Dendritic cell treated with granulocyte-macrophage colony-stimulating factor and Interleukin-4, amounts not matched to agents 40 ng/mL and 50 ng/mL, for 4 days (primary cell): ENCODE results near the gene PDE6G.
"Not testable (repeated sequence)": the region's sequence is repeated elsewhere in the genome, so short reads cannot be mapped to it uniquely, and the experiment has no call there.

Source experiments
- H3K27ac Mint-ChIP-seq: one replicate; pipeline ENCODE4 v1.8.0; 2022; ENCODE audit warnings: mild to moderate bottlenecking, mixed read lengths
- H3K27me3 Mint-ChIP-seq: one replicate; pipeline ENCODE4 v1.8.0; 2022; ENCODE audit warnings: mild to moderate bottlenecking, mixed read lengths
- H3K36me3 Mint-ChIP-seq: one replicate; pipeline ENCODE4 v1.8.0; 2022; ENCODE audit warnings: low read depth, mixed read lengths
- H3K4me1 Mint-ChIP-seq: one replicate; pipeline ENCODE4 v1.8.0; 2022; ENCODE audit warnings: low read depth, mixed read lengths
- H3K4me3 Mint-ChIP-seq: one replicate; pipeline ENCODE4 v1.8.0; 2022; ENCODE audit warnings: mild to moderate bottlenecking, moderate library complexity, mixed read lengths
- H3K9me3 Mint-ChIP-seq: one replicate; pipeline ENCODE4 v1.8.0; 2022; ENCODE audit warnings: mixed read lengths
- intact Hi-C: fragments of 100-400 bp; cut with micrococcal nuclease; formaldehyde crosslinking; loops from one replicate; pipeline ENCODE4 v1.15.0; 2022

The PDE6G gene

GRCh38 chr17:81681672-81682071, 25.3 kb upstream of the PDE6G start:
- Mint-ChIP-seq H3K4me1 (peaks cover 34% of the 10 kb centered on the region), H3K27ac (no peak overlapping the region), H3K27me3 (no peaks in the 10 kb centered on the region), H3K36me3 (peaks cover 61% of the 10 kb centered on the region), H3K4me3 (no peak overlapping the region), H3K9me3 (no peaks in the 10 kb centered on the region)
- intact Hi-C loops: loop anchor here (1.0 kb wide), 1 partner anchor 21 kb away; no protein-coding TSS in a partner anchor

- Mint-ChIP-seq H3K27me3 (no peaks in the 10 kb centered on the region), H3K9me3 (no peaks in the 10 kb centered on the region), H3K4me3 (no peak overlapping the region), H3K36me3 (peaks cover 50% of the 10 kb centered on the region), H3K4me1 (peaks cover 29% of the 10 kb centered on the region), H3K27ac (no peak overlapping the region)
- intact Hi-C loops: no loop called here
These were observed 23.8 kb upstream of the PDE6G start for GRCh38 chr17:81680150-81680549.

- Mint-ChIP-seq H3K27ac (no peak overlapping the region), H3K27me3 (no peaks in the 10 kb centered on the region), H3K9me3 (no peaks in the 10 kb centered on the region), H3K4me1 (peaks cover 11% of the 10 kb centered on the region), H3K4me3 (no peak overlapping the region), H3K36me3 (peaks cover 68% of the 10 kb centered on the region)
- intact Hi-C loops: no loop called here
These were observed 20.6 kb upstream of the PDE6G start for GRCh38 chr17:81676906-81677305.

- H3K27ac Mint-ChIP-seq, H3K9me3 Mint-ChIP-seq, H3K4me3 Mint-ChIP-seq, H3K27me3 Mint-ChIP-seq, intact Hi-C loops: not testable (repeated sequence)
- Mint-ChIP-seq H3K4me1 (peaks cover 11% of the 10 kb centered on the region), H3K36me3 (peaks cover 68% of the 10 kb centered on the region)
These were observed 19.3 kb upstream of the PDE6G start for GRCh38 chr17:81675515-81676221.

- Mint-ChIP-seq H3K27ac (no peak overlapping the region), H3K27me3 (no peaks in the 10 kb centered on the region), H3K4me1 (peaks cover 14% of the 10 kb centered on the region), H3K4me3 (no peak overlapping the region), H3K36me3 (peaks cover 69% of the 10 kb centered on the region), H3K9me3 (no peaks in the 10 kb centered on the region)
- intact Hi-C loops: no loop called here
These were observed 17.4 kb upstream of the PDE6G start for GRCh38 chr17:81673561-81674258.

- Mint-ChIP-seq H3K36me3 (peaks cover 76% of the 10 kb centered on the region), H3K27me3 (no peaks in the 10 kb centered on the region), H3K9me3 (no peaks in the 10 kb centered on the region), H3K4me1 (peaks cover 22% of the 10 kb centered on the region), H3K27ac (no peak overlapping the region), H3K4me3 (no peak overlapping the region)
- intact Hi-C loops: no loop called here
These were observed 16.6 kb upstream of the PDE6G start for GRCh38 chr17:81672954-81673353.

GRCh38 chr17:81672504-81672903, 16.2 kb upstream of the PDE6G start:
- intact Hi-C loops: no loop called here
- peaks cover 81% of the 10 kb centered on the region for H3K36me3 Mint-ChIP-seq
- H3K9me3 Mint-ChIP-seq: no peaks in the 10 kb centered on the region
- no peak overlapping the region for H3K27ac Mint-ChIP-seq
- H3K4me1 Mint-ChIP-seq: peaks cover 27% of the 10 kb centered on the region
- no peak overlapping the region for H3K4me3 Mint-ChIP-seq
- H3K27me3 Mint-ChIP-seq: no peaks in the 10 kb centered on the region

GRCh38 chr17:81667754-81668153, 11.4 kb upstream of the PDE6G start:
- no peaks in the 10 kb centered on the region for H3K9me3 Mint-ChIP-seq

GRCh38 chr17:81666342-81667191, 10.2 kb upstream of the PDE6G start, which contains the start of the genes CCDC137 and OXLD1:
TSS of gene CCDC137 (plus strand) at chr17:81666737. CDS start at chr17:81666767, 30 bp downstream.
TSS of gene OXLD1 (minus strand) at chr17:81666605. CDS start at chr17:81666577, 28 bp downstream.
- Mint-ChIP-seq H3K9me3 (no peaks in the 10 kb centered on the region), H3K27ac (peak within 1 kb of the TSS; percentile 89), H3K4me1 (peaks cover 39% of the 10 kb centered on the region), H3K27me3 (no peaks in the 10 kb centered on the region), H3K4me3 (peak within 1 kb of the TSS; percentile 89), H3K36me3 (peaks cover 73% of the 10 kb centered on the region)
- intact Hi-C loops: loop anchor here (1.0 kb wide), 1 partner anchor 29 kb away; the partner anchor contains the start of genes NPLOC4 and TSPAN10

More at GRCh38 chr17:81667754-81668153, 11.4 kb upstream of the PDE6G start:
- H3K4me3 Mint-ChIP-seq: peak overlapping the region; percentile 89
- H3K4me1 Mint-ChIP-seq: peaks cover 39% of the 10 kb centered on the region
- intact Hi-C loops: no loop called here
- H3K36me3 Mint-ChIP-seq: peaks cover 85% of the 10 kb centered on the region
- peak overlapping the region; percentile 16 for H3K27ac Mint-ChIP-seq
- no peaks in the 10 kb centered on the region for H3K27me3 Mint-ChIP-seq

GRCh38 chr17:81666092-81666341, 9.7 kb upstream of the PDE6G start:
- peak overlapping the region; percentile 89 for H3K27ac Mint-ChIP-seq
- H3K4me3 Mint-ChIP-seq: peak overlapping the region; percentile 89
- intact Hi-C loops: loop anchor here (1.0 kb wide), 1 partner anchor 29 kb away; the partner anchor contains the start of genes NPLOC4 and TSPAN10
- H3K27me3 Mint-ChIP-seq: no peaks in the 10 kb centered on the region
- no peaks in the 10 kb centered on the region for H3K9me3 Mint-ChIP-seq
- H3K36me3 Mint-ChIP-seq: peaks cover 67% of the 10 kb centered on the region
- peaks cover 39% of the 10 kb centered on the region for H3K4me1 Mint-ChIP-seq

GRCh38 chr17:81665205-81666091, 9.1 kb upstream of the PDE6G start:
- H3K4me1 Mint-ChIP-seq: peaks cover 39% of the 10 kb centered on the region
- peak overlapping the region; percentile 89 for H3K27ac Mint-ChIP-seq
- no peaks in the 10 kb centered on the region for H3K9me3 Mint-ChIP-seq
- H3K27me3 Mint-ChIP-seq: no peaks in the 10 kb centered on the region
- intact Hi-C loops: loop anchor here (1.0 kb wide), 1 partner anchor 28 kb away; the partner anchor contains the start of genes NPLOC4 and TSPAN10
- peak overlapping the region; percentile 89 for H3K4me3 Mint-ChIP-seq
- H3K36me3 Mint-ChIP-seq: peaks cover 62% of the 10 kb centered on the region

- no peaks in the 10 kb centered on the region for H3K9me3 Mint-ChIP-seq
- no peaks in the 10 kb centered on the region for H3K27me3 Mint-ChIP-seq
- peaks cover 48% of the 10 kb centered on the region for H3K36me3 Mint-ChIP-seq
- H3K4me1 Mint-ChIP-seq: peaks cover 35% of the 10 kb centered on the region
- intact Hi-C loops: no loop called here
- no peak overlapping the region for H3K27ac Mint-ChIP-seq
- no peak overlapping the region for H3K4me3 Mint-ChIP-seq
These were observed 7.7 kb upstream of the PDE6G start for GRCh38 chr17:81664051-81664470.

- Mint-ChIP-seq H3K27me3 (no peaks in the 10 kb centered on the region), H3K27ac (no peak overlapping the region), H3K4me1 (peaks cover 23% of the 10 kb centered on the region), H3K4me3 (no peak overlapping the region), H3K36me3 (peaks cover 31% of the 10 kb centered on the region), H3K9me3 (no peaks in the 10 kb centered on the region)
- intact Hi-C loops: no loop called here
These were observed 5.7 kb upstream of the PDE6G start for GRCh38 chr17:81662002-81662401.
